ENCODE measurements around the gene STYXL2.

STYXL2 gene

DNA sequence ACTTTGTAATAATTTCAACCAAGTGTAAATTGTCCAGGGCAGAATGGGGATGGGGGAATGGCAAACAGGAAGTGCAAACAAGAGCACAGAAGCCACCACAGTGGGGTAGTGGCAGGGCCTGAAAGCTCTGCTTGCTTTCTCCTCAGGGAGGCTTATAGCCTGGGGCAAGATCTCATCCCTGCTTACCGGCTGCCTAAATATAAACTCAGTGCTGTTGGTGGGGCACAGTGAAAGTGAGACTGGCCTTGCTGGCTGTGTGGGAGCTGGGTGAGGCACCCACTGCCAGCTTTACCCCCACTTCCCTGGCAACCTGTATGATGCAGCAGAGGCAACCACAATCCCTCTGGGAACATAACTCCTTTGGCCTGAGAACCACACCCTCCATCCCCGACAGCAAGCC is 15.2 kb downstream of the STYXL2 start:
- no peak for DNase-seq (ENCODE audit: low read depth in 2 of 2)

DNA sequence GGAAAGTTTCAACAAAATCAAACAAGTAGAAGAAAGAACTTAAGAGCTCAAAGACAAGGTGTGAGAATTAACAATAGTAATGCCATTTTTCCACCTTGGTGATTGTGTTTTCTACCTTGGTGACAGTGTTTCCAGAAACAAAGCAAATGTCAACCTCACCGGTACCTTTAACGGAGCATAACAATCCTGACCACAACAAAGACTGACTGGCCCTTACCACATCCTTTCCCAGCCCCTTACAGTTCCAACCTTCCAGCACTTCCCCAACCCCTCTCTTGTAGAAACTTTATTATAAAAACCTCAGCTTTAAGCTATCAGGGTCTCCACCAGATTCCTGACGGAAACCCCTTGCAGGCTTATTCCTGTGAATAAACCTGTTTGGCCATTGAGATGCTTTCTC is 16.7 kb downstream of the STYXL2 start:
- no peak for DNase-seq (ENCODE audit: low read depth in 2 of 2)

DNA sequence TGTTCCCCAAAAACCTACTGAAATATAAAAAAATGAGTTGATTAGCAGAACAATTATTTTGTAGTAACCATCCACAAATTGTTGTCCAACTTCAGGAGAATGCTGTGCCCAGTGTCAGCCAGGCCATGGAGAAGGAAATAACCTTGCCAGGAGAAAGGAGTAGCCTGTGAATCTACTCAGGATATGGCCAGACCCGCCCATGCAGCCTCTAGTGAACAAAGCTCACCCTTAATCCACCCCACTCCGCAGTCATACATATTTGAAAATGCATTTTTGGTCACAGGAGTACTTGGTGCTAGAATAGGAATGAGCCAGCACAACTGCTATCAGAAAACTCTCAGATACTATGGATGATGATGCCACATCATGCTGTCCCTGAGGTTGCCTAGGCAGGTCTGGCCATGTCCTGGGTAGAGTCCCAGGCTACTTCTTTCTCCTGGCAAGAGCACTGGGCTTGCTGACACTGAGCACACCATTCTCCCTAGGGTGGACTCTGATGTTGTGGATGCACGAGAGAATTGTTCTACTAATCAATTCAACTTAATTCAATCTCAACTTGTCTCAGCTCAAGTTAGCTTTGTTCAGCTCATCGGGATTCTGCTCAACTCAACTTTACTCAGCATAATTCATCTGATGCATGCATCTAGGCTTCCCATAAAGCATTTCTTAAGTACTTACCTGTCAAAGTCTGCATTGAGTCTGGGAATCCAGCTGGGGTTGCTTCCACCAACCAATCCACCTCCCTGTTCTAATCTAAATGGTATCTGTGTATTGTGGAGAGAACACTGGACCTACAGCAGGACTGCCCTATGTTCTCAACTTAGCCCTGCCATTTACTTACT is 18.2 kb downstream of the STYXL2 start:
- DNase-seq (ENCODE audit: low read depth in 2 of 2): no peak

DNA sequence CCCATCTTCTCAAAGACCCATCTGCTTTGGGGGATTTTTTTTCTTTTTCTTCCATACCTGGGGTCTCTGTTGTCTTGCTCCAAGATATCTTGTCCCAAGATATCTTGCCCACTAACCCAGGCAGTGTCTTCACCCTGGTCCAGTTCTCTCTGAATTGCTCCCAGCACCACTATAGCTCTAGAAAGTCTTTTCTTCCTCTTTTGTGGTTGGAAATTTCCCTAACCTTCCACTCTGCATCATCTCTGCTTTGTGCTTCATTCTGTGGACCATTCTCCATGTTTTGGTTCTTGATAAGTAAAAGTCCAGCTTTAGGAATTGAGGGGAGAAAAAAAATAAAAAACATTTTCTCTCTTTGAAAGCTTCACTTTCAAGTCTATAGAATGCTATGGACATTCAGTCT is 20.9 kb downstream of the STYXL2 start:
- no peak for DNase-seq (ENCODE audit: low read depth in 2 of 2)

DNA sequence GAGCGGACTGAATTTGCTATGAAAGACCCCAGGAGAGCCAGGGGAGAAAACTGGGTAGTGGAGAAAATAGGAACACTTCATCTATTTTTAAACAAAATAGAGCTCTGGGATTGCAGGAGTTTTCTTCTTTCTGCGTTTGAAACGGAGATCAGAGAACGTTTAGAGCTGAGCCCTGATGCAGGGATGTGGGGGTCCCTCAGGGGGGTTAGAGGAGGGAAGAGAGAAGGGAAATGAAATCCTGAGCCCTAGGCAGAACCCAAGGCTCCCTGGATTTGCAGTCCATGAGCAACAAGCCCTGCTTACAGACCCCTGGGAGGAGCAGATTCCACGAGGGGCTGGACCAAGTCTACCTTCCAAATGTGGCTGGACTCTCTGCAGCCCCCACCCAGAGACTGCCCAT is 21.8 kb downstream of the STYXL2 start:
- DNase-seq (ENCODE audit: low read depth in 2 of 2): no peak

DNA sequence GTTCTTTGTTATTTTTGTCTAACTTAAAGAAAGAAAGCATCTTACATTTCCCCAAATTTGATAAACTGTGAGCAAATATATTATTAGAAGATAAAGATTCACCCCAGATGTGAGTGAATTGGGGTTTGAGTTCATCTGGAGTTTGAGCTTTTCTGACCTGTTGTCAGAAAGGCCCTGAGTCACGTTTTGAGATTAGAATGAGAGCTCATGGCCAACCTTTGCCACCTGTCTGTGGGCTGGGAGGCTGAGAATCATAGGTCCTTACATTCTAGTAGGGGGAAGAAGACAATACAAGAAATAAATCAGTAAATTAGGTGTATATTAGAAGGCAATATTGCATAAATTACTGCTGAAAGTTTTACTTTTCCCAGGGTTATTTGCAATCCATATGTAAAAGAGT is 22.3 kb downstream of the STYXL2 start:
- no peak for DNase-seq (ENCODE audit: low read depth in 2 of 2)

DNA sequence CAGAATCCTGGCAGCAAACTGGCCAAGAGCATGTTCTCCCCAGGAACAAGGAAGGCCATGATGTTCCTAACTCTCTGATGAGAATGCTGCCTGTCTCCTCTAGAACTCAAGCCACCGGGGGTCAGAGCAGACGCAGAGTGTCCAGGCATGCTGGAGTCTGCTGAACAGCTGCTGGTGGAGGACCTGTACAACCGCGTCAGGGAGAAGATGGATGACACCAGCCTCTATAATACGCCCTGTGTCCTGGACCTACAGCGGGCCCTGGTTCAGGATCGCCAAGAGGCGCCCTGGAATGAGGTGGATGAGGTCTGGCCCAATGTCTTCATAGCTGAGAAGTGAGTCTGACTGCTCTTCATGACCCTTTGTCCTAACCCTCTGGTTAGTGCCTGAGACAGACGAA is 23.4 kb downstream of the STYXL2 start:
- DNase-seq (ENCODE audit: low read depth in 2 of 2): no peak

DNA sequence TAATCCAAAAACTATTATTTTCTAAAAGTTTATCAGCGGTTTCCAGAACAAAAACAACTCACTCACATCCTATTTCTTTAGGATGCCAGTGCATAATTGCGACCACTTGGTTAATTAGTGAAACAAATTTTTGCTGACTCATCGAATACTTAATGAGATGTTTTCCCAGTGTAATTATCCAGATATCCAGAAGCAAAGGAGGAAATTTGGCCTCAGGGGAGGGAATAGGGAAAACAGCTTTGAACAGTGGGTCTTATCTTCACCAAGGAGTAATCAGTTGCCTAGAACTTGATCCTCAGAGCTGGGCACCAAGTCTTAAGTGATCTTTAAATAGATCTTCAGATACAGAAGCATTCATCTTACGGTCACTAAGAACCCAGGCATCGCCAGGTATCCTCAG is 24.3 kb downstream of the STYXL2 start:
- DNase-seq (ENCODE audit: low read depth in 2 of 2): no peak

DNA sequence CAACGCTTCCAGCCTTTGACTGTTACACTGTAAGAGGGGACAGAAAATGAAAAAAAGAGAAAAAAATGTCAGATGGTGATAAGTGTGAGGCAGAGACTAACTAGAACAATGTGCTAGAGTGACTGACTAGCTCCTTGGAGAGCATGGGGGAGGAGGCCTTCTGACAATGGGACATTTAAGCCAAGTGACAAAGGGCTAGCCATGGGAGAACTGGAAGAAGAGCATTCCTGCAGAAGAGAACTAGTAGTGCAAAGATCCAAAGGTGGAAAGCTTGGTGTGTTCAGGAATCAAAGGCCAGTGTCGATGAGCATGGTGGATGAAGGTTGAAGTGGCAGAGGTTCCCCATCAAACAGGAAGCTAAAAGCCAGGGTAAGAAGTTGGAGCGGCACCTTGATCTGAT is 25.8 kb downstream of the STYXL2 start:
- DNase-seq (ENCODE audit: low read depth in 2 of 2): no peak

DNA sequence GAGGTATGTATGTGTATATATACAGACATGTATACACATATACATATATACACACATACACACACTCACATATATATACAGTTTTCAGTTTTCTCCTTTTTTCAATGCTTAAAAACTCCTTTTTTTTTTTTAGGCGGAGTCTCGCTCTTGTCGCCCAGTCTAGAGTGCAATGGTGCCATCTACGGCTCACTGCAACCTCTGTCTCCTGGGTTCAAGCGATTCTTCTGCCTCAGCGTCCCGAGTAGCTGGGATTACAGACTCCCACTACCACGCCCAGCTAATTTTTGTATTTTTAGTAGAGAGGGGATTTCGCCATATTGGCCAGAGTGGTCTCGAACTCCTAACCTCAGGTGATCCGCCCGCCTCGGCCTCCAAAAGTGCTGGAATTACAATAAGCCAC is 27.0 kb downstream of the STYXL2 start:
- DNase-seq (ENCODE audit: low read depth in 2 of 2): no peak

DNA sequence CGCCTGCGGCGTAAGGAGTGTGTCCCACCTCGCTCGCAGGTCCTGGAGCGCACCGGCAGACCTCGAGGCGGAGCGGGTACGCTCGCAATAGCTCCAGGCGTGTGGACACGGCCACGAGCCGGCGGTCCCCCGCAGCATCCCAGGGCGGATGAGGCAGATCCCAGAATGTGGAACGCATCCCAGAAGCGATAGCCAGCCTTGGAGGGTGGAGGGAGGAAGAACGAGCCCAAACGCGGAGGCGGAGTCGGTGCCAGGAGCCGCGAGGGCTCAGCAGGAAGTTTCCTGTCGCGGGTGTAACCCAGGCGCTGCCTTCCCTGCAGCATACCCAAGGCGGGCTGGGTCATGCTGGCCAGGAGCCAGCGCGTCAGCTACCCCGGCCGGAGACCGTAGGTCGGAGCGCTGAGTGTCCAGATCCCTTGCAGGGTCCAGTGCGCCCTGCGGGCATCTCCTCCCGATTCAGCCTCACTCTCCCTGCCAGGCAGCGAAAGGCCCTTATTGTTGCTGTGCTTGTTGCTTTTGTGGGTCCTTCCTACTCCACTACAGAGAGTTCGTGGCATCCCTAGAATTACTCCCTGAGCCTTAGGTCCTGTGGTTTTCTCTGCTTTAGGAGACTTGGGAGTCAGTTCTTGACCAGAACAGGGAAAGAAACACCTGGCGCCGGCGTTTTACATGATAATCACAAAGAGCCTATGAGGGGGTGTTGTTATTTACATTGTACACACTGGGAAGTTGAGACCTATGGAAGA is 27.7 kb downstream of the STYXL2 start:
- no peak for DNase-seq (ENCODE audit: low read depth in 2 of 2)

DNA sequence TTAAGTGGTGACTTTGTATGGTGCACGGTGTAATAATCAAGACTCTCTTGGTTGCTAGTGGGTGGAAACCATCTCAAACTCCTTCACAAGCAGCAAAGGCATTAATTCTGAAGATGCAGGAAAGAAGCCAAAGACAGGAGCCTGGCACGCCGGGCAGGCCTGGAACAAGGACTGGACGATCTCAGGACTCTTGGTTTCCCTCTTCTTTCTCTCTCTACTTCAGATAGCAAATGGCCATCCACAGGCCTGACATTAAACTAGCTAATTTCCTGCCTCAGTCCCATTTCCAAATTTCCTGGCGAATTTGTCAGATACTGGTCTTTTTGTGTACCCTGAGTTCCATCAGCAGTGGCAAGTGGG is 28.2 kb downstream of the STYXL2 start:
- no peak for DNase-seq (ENCODE audit: low read depth in 2 of 2)

DNA sequence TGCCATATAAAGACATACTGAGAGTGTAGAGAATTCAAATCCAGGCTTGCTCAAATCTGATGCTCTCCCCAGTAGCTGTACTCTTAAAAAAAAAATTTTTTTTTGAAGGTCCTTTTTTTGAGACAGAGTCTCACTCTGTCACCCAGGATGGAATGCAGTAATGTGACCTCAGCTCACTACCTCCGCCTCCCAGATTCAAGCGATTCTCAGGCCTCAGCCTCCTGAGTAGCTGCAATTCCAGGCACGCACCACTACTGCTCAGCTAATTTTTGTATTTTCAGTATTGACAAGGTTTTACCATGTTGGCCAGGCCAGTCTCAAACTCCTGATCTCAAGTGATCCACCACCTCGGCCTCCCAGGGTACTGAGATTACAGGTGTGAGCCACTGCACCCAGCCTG is 28.7 kb downstream of the STYXL2 start:
- no peak for DNase-seq (ENCODE audit: low read depth in 2 of 2)

DNA sequence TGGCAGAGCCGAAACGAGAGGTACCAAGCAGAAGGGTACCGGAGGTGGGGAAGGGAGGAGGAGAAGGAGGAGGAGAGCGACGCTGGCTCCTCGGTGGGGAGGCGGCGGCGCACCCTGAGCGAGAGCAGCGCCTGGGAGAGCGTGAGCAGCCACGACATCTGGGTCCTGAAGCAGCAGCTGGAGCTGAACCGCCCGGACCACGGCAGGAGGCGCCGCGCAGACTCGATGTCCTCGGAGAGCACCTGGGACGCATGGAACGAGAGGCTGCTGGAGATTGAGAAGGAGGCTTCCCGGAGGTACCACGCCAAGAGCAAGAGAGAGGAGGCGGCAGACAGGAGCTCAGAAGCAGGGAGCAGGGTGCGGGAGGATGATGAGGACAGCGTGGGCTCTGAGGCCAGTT is 32.4 kb downstream of the STYXL2 start:
- DNase-seq (ENCODE audit: low read depth in 2 of 2): no peak

DNA sequence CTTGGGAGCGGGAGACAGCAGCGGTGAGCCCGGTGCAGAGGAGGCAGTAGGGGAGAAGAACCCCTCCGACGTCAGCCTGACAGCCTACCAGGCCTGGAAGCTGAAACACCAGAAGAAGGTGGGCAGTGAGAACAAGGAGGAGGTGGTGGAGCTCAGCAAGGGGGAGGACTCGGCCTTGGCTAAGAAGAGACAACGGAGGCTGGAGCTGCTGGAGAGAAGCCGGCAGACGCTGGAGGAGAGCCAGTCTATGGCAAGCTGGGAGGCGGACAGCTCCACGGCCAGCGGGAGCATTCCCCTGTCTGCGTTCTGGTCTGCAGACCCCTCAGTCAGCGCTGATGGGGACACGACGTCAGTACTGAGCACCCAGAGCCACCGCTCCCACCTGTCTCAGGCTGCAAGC is 32.9 kb downstream of the STYXL2 start:
- DNase-seq (ENCODE audit: low read depth in 2 of 2): no peak

DNA sequence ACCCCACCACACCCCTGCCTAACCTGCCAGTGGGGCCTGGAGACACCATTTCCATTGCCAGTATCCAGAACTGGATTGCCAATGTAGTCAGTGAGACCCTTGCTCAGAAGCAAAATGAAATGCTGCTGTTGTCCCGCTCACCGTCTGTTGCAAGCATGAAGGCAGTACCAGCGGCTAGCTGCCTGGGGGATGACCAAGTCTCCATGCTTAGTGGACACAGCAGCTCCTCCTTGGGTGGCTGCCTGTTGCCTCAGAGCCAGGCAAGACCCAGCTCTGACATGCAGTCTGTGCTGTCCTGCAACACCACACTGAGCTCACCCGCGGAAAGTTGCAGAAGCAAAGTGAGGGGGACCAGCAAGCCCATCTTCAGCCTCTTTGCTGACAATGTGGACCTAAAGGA is 33.4 kb downstream of the STYXL2 start:
- DNase-seq (ENCODE audit: low read depth in 2 of 2): no peak

DNA sequence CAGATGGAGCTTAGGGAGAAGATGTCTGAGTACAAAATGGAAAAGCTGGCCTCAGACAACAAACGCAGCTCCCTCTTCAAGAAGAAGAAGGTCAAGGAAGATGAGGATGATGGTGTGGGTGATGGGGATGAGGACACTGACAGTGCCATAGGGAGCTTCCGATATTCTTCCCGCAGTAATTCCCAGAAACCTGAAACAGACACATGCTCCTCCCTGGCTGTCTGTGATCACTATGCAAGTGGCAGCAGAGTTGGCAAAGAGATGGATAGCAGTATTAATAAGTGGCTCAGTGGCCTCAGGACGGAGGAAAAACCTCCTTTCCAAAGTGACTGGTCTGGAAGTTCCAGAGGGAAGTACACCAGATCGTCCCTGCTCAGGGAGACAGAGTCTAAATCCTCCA is 33.8 kb downstream of the STYXL2 start:
- no peak for DNase-seq (ENCODE audit: low read depth in 2 of 2)

DNA sequence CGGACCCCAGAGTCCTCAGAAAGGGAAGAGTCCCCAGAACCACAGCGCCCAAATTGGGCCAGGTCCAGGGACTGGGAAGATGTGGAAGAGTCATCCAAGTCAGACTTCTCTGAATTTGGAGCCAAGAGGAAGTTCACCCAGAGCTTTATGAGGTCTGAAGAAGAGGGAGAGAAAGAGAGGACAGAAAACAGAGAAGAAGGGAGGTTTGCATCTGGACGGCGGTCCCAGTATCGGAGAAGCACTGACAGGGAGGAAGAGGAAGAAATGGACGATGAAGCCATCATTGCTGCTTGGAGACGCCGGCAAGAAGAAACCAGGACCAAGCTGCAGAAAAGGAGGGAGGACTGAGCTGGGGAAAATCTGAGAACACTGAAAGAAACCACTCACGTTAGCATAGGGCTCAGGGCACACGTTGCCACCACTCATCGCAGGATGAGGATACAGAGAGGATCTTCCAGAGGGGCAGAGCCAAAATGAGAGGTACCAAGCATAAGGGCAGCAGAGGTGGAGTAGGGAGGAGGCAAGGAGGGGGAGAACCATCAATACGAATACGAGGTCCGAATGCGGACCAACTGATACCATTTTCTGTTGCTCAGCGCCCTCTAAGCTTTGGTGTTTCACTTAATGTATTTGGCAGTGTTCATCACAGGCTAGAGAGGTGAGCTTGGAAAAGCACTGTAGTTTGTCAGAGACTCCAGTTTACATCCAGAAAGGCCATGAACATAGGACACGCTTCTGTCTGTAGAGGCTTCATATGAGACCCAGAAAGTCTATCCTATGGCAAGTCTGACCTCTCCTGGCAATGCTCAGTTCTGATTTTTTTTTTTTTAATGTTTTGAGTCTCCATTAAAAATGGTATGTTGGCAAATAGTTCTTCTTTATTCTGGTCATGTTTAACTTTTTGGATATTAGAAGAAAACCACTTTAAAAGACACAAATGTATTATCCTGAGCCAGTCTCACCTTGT is 34.7 kb downstream of the STYXL2 start:
- DNase-seq (ENCODE audit: low read depth in 2 of 2): no peak

DNA sequence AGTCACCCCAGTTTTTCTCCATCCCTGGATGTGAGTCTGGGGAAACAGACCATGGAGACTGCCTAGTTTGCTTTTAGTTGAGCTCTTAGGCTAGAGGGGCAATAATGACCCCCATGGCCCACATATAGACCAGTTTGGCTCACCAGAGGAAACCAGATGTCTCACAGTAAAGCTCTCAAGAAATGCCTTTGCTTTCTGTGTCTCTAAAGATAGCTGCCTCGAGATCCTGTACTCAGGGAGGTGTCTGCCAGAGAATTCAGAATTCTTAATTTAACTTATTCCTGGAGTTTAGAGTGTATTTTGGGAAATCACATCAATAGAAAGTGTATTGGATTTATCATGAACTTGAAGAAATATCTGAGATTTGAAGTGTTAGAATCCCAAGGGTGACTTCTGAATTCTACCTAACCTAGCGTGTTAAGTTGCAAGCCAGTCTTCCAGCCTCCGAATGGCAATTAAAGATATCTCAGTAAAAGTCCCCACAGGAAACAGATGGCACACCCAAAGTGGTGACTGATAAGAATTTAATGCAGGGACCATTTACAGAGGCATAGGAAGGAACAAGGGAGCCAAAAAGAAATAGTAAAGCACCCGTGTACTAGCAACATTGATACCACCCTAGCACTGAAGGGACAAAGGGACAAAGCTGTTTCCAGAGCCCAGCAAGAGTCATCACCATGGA is 37.1 kb downstream of the STYXL2 start:
- no peak for DNase-seq (ENCODE audit: low read depth in 2 of 2)

DNA sequence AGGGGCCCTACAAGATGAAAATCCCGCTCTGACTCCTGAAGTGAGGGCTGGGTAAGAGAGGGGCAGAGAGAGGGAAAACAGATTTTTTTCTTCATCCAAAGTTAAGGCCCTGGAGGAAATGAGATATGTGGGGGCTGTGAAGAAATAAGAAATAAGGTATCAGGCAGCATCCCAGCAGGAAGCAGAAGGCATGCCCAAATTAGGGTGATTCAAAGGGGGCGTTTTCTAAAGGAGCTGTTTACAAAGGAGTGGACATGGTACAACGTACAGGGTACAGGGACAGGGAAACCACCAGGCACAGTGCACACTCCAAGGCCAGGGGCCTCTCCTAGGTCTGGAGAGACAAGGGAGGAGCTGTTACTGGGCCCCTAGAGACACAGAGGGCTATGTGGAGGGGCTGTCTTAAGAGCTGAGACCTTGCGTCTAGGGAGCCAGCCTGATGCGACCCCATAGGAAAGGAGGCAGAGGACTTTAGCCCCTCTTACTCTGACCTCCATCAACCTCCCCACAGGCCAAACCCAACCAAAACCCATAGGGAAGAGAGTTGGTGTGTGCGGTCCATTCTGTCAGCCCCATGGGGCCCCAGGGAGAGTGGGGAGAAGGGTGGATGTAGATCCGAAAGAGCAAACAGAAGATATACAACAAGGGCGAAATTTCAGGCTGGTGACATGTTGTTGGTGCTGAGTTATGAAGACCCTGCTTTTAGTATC is 38.6 kb downstream of the STYXL2 start:
- no peak for DNase-seq (ENCODE audit: low read depth in 2 of 2)

DNA sequence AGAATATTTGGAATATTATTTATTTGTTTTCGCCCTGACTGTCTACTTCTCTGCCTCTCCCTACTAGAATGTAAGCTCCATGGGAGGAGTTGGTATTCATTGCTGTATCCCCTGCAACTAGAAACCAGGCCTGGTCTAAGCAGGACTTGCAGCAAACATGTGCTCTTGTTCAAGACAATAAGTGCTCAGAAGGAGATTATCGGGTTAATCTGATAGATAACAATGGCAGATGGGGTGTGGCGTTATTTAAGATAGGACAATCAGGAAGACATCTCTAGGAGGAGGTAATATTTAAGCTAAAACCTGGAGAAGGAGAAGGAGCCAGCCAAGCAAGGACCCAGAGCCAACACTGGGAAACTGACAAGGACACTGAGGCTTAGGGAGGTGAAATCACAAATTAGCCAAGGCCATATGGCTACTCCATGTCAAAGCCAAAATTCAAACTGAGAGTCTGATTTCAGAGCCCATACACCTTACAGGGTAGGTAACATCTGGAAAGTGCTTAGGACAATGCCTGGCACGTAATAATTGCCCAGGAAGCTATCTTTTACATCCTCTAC is 41.5 kb downstream of the STYXL2 start:
- no peak for DNase-seq (ENCODE audit: low read depth in 2 of 2)
